ENCODE results near the gene DDX25. TPM values are rescaled to one million over a fixed set of nuclear protein-coding genes. Genes with fewer than 3 reads are reported as not detected.

The DDX25 gene
- total RNA-seq, 1 donor from 2014 or later: not detected

DNA sequence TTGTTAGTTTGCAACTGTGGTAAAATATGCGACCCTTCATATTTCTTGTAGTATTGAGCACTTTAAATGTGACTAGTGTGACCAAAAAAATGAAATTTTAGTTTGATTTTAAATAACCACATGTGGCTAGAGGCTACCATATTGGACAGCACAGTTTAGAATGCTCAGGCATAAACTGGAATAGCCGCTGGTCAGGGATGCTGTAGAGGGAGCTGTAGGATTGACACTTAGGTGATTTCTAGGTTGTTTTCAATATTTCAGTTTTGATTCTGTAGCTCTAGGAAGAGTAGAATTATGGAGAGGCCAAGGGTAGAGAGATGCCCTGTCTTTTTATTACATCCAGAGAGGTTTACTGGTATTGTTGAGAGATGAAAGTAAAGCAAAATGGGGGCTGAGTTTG, 30.7 kb downstream of the DDX25 start:
- Histone ChIP-seq H3K4me1 (peaks cover 22% of the 10 kb centered on the region), H3K4me3 (no peak overlapping the region), H3K36me3 (no peaks in the 10 kb centered on the region), H3K27me3 (no peaks in the 10 kb centered on the region), H3K27ac (no peak overlapping the region), H3K9me3 (no peaks in the 10 kb centered on the region)
- no peak for TF ChIP-seq POLR2A (IDR thresholded peaks at IDR 0.05)
- TF ChIP-seq, protein P1, sequence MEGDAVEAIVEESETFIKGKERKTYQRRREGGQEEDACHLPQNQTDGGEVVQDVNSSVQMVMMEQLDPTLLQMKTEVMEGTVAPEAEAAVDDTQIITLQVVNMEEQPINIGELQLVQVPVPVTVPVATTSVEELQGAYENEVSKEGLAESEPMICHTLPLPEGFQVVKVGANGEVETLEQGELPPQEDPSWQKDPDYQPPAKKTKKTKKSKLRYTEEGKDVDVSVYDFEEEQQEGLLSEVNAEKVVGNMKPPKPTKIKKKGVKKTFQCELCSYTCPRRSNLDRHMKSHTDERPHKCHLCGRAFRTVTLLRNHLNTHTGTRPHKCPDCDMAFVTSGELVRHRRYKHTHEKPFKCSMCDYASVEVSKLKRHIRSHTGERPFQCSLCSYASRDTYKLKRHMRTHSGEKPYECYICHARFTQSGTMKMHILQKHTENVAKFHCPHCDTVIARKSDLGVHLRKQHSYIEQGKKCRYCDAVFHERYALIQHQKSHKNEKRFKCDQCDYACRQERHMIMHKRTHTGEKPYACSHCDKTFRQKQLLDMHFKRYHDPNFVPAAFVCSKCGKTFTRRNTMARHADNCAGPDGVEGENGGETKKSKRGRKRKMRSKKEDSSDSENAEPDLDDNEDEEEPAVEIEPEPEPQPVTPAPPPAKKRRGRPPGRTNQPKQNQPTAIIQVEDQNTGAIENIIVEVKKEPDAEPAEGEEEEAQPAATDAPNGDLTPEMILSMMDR (IDR thresholded peaks at IDR 0.05): no peak
- TF ChIP-seq POLR2AphosphoS5 (IDR thresholded peaks at IDR 0.05; ENCODE audit: insufficient read depth in 1 of 2, low read depth in 1 of 2): no peak
- DNase-seq (ENCODE audit: extremely low spot score in 2 of 2): no peak
- intact Hi-C loops (cut with DNase I): no loop called here

DNA sequence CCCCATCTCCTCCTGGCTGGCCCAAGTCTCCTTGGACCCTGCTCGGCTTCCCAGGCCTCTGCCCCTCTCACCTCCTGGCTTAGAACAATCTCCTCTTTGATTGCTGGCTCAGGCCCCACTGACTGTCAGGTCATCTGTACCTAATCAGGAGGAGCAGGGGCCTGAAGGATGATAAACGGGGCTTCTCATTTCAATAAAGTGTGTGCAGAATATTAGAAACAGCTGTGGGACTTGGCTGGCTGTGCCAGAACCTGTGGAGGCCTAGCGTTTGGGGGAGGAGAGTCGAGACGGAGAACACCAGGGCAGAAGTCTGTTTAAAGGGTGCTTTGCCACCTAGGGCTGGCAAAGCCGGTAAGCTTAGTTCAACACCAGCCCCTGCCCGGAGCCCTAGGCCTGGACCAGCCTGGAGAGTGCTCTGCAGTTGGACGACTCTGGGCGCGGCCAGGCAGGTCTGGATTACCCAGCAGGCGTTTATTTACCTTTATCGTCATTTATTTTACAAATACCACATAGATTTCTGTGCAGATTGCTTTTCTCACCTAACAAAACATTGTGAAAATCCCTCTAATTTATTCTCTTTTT, 31.4 kb downstream of the DDX25 start:
- DNase-seq (ENCODE audit: extremely low spot score in 2 of 2): peak; percentile 64 to 86
- no peak overlapping the region for H3K4me3 ChIP-seq
- no peaks in the 10 kb centered on the region for H3K36me3 ChIP-seq
- H3K4me1 ChIP-seq: peaks cover 22% of the 10 kb centered on the region
- H3K27ac ChIP-seq: peak overlapping the region; percentile 1
- intact Hi-C loops (cut with DNase I): no loop called here
- no peaks in the 10 kb centered on the region for H3K9me3 ChIP-seq
- no peaks in the 10 kb centered on the region for H3K27me3 ChIP-seq
- TF ChIP-seq POLR2A (IDR thresholded peaks at IDR 0.05) (no peak), POLR2AphosphoS5 (IDR thresholded peaks at IDR 0.05; ENCODE audit: insufficient read depth in 1 of 2, low read depth in 1 of 2) (peak in 1 of 2 donors; percentile 19)

DNA sequence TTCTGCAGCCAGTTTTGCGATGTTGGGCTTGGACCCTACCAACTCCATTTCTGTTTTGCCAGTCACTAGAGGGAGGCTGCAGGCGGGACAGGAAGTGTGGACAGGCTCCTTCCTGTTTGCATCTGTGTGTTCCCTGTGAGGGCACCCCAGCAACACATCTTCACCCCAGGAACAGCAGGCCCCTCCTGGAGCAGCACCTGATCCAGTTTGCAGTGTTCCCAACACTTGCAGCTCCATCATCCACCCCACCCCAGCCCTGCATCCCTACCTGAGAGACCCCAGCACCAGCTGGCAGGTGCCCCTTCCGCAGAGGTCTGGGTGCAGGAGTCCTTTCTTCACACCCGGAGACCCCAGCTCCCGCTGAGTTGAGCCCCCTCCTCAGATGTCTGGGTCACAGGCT, 34.1 kb downstream of the DDX25 start:
- DNase-seq (ENCODE audit: extremely low spot score in 2 of 2): peak; percentile 72 to 81
- intact Hi-C loops (cut with DNase I): no loop called here

DNA sequence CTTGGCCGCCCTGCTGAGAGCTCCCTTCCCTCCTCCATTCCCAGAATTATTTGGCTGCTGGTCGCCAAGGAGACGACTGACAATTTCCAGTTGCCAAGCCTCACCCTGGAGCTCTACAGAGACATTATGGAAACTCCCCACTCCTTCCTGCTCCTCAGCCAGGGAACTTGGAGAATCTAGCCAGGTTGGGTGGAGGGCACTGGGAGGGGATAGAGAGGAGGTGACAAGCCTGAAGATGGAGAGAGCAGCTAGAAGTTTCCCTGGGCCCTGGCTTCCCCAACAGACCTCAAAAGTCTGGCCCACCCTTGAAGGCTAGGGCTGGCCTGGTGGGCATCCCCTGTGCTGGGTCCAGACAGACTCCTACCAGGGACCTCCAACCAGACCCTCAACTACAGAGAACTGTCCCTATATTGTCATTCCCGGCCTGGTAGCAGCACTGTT, 34.8 kb downstream of the DDX25 start:
- intact Hi-C loops (cut with DNase I): no loop called here
- Histone ChIP-seq H3K27me3 (no peaks in the 10 kb centered on the region), H3K27ac (no peak overlapping the region), H3K9me3 (no peaks in the 10 kb centered on the region), H3K4me3 (no peak overlapping the region), H3K36me3 (no peaks in the 10 kb centered on the region), H3K4me1 (peaks cover 22% of the 10 kb centered on the region)
- DNase-seq (ENCODE audit: extremely low spot score in 2 of 2): peak; percentile 61 to 79
- TF ChIP-seq POLR2A (IDR thresholded peaks at IDR 0.05) (no peak), POLR2AphosphoS5 (IDR thresholded peaks at IDR 0.05; ENCODE audit: insufficient read depth in 1 of 2, low read depth in 1 of 2) (no peak)
- TF ChIP-seq, protein P1 (IDR thresholded peaks at IDR 0.05): no peak

More for the DNA sequence above, 34.1 kb downstream of the DDX25 start:
- peaks cover 22% of the 10 kb centered on the region for H3K4me1 ChIP-seq
- H3K9me3 ChIP-seq: no peaks in the 10 kb centered on the region
- H3K36me3 ChIP-seq: no peaks in the 10 kb centered on the region
- H3K27me3 ChIP-seq: no peaks in the 10 kb centered on the region
- H3K27ac ChIP-seq: no peak overlapping the region
- TF ChIP-seq POLR2AphosphoS5 (IDR thresholded peaks at IDR 0.05; ENCODE audit: insufficient read depth in 1 of 2, low read depth in 1 of 2) (no peak), POLR2A (IDR thresholded peaks at IDR 0.05) (no peak)
- TF ChIP-seq, protein P1 (IDR thresholded peaks at IDR 0.05): no peak
- no peak overlapping the region for H3K4me3 ChIP-seq

DNA sequence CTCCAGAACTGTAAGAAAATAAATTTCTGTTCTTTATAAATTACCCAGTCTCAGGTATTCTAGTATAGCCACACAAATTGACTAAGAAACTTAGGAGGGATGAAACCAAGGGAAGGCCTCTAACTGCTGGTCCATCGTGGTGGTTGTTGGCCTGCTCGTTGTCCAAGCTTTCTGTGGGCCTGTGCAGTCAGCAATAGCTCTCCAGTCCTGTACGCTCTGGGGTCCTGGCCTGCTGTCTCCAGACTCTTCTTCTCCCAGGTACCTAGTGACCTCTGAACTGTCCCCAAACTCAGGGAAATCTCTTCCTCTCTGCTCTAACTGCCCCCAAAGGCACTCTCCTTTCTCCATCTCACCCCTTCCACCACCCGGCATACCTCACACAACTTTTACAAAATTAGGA, 35.8 kb downstream of the DDX25 start:
- no peaks in the 10 kb centered on the region for H3K9me3 ChIP-seq
- peak; percentile 12 to 40 for DNase-seq (ENCODE audit: extremely low spot score in 2 of 2)
- H3K36me3 ChIP-seq: no peaks in the 10 kb centered on the region
- TF ChIP-seq, protein P1 (IDR thresholded peaks at IDR 0.05): no peak
- TF ChIP-seq POLR2A (IDR thresholded peaks at IDR 0.05) (no peak), POLR2AphosphoS5 (IDR thresholded peaks at IDR 0.05; ENCODE audit: insufficient read depth in 1 of 2, low read depth in 1 of 2) (no peak)
- intact Hi-C loops (cut with DNase I): no loop called here
- H3K4me3 ChIP-seq: no peak overlapping the region
- H3K4me1 ChIP-seq: peaks cover 18% of the 10 kb centered on the region
- H3K27ac ChIP-seq: no peak overlapping the region
- no peaks in the 10 kb centered on the region for H3K27me3 ChIP-seq

All from vagina (tissue), 2 donors.